Measurements from ENCODE around the gene CD151. TPM values are rescaled to one million over a fixed set of nuclear protein-coding genes. Genes with fewer than 3 reads are reported as not detected.

The CD151 gene
- total RNA-seq, 6 donors from 2014 or later, result 179 to 545 (median 421) TPM

DNA sequence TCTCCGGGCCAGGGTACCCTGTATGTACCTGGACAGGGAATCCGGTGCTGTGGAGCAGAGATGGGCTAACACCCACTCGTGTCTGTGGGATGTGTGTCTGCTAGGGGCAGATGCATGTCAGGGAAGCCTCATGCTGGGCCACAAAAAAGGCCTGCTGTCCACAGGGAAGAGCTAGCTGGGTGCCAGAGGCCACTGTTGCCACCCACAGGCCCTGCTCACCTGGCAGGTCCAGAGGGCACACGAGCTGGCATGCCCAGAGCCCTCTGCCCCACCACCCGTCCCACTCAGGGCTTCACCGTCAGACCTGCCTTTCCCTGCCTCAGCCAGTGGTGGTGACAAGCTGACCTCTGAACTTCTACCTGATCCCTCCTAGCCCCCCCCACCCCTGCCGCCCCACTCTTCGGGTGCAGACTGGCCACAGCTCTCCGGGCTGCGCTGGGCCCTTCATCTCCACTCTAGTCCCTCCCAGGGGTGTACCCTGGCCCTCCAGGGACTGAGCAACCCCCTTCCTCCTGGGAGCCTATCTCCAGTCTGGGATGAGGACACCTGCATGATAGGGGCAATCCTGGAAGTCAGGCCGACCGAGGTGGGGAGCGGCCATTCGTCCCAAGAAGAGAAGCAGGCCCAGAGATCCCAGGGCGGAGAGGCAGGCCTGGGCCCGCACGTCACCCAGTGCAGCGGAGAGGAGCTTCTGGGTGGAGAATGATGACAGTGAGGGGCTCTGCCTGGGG, 36.0 kb upstream of the CD151 start:
- TF ChIP-seq POLR2AphosphoS5 (IDR thresholded peaks at IDR 0.05), result no peak
- TF ChIP-seq, protein P1, sequence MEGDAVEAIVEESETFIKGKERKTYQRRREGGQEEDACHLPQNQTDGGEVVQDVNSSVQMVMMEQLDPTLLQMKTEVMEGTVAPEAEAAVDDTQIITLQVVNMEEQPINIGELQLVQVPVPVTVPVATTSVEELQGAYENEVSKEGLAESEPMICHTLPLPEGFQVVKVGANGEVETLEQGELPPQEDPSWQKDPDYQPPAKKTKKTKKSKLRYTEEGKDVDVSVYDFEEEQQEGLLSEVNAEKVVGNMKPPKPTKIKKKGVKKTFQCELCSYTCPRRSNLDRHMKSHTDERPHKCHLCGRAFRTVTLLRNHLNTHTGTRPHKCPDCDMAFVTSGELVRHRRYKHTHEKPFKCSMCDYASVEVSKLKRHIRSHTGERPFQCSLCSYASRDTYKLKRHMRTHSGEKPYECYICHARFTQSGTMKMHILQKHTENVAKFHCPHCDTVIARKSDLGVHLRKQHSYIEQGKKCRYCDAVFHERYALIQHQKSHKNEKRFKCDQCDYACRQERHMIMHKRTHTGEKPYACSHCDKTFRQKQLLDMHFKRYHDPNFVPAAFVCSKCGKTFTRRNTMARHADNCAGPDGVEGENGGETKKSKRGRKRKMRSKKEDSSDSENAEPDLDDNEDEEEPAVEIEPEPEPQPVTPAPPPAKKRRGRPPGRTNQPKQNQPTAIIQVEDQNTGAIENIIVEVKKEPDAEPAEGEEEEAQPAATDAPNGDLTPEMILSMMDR (IDR thresholded peaks at IDR 0.05), result no peak
- TF ChIP-seq EP300 (IDR thresholded peaks at IDR 0.05), result no peak
- TF ChIP-seq POLR2A (IDR thresholded peaks at IDR 0.05), result no peak
- ATAC-seq (ENCODE audit: low FRiP score in 2 of 2) (no peak), DNase-seq (peak in 1 of 2 donors; percentile 59)
- peak overlapping the region; percentile 80 to 91 (median 88) for H3K27ac ChIP-seq
- peak overlapping the region; percentile 78 to 84 (median 80) for H3K4me3 ChIP-seq
- H3K9me3 ChIP-seq, result no peaks in the 10 kb centered on the region
- H3K27me3 ChIP-seq, result no peaks in the 10 kb centered on the region
- H3K4me1 ChIP-seq, result peaks cover 26 to 46% (median 29%) of the 10 kb centered on the region in 4 donors
- peaks cover 0 to 35% (median 20%) of the 10 kb centered on the region in 4 donors for H3K36me3 ChIP-seq
- WGBS, 2 donors, result 24 to 27% methylated on average over 5 to 9 of the region's 18 CpGs

DNA sequence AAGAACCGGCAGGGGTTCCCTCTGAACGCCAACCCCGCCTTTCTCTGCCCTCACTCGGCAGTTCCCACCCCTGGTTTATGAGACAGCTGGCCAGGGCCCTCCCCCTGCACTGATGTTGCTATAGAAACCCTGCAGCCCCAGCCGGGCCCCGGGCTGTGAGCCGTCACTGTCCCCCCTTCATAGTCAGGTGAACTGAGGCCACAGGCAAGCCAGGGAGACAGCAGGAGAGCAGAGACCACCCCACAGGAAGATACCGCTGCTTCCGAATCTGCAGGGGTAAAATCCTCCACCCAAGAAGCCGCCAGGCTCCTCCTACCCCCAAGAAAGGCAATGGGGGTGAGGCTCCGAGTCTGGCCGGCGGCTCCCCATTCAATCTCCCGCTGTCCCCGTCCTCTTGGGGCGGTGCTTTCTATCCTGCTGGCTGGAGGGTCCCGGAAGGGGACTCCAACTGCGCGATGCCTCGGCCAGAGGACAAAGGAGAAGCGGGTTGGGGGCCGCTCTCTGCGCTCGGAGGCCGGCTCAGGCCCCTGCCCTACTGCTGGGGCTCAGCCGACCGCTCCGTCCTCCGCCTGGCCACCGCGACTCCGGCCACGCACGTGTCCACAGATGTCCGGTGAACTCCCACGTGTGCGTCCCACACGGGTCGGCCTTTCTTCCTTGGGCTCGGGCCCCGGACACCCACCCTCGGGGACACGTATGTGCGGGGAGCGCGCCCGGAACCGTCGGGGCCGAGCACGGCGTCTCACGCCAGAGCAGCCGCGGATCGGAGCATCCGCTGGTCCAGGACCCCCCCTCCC, 35.3 kb upstream of the CD151 start:
- WGBS, 2 donors, result 0 to 1% methylated on average over 17 to 31 of the region's 57 CpGs
- H3K9me3 ChIP-seq, result no peaks in the 10 kb centered on the region
- TF ChIP-seq, protein P1 (IDR thresholded peaks at IDR 0.05), result no peak
- peak in 1 of 2 donors; percentile 18 for TF ChIP-seq POLR2AphosphoS5 (IDR thresholded peaks at IDR 0.05)
- peak overlapping the region; percentile 78 to 84 (median 80) for H3K4me3 ChIP-seq
- ATAC-seq (ENCODE audit: low FRiP score in 2 of 2), result peak; percentile 41 to 72
- H3K4me1 ChIP-seq, result peaks cover 26 to 46% (median 29%) of the 10 kb centered on the region in 4 donors
- peak overlapping the region; percentile 80 to 91 (median 88) for H3K27ac ChIP-seq
- no peaks in the 10 kb centered on the region for H3K27me3 ChIP-seq
- H3K36me3 ChIP-seq, result peaks cover 0 to 35% (median 19%) of the 10 kb centered on the region in 4 donors
- DNase-seq, result peak; percentile 79 to 95

DNA sequence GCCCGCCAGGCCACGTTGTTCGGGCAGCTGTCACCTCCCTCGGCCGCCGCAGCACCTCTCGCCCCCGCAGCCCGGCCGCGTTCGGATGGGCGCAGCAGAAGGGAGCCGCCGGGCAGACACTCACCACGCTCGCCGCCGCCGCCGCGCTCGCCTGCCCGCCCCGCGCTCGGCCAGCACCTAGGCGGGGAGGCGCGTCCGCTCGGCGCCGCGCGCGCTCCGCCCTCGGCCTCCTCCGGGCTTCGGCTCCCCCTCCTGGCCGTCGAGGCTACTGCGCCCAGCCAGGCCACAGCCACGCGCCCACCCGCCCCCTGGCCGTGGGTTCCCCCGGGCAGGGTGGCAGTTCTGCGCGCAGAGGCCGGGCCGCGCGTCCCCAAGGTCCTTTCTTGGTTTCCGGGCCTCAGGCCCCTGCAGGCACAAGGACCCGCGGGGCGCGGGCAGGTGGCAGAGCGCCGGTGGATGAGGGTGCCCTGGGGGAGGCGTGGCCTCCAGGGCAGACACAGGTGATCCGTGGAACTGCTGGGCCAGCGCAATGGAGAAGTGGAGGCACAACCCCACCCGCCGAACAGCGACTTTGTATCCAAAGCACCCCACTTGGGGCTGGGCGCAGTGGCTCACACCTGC, 34.5 kb upstream of the CD151 start, which contains the start of gene SLC25A22:
Gene SLC25A22, minus strand, starts transcription at position 189 of the 621 bp plus-strand sequence. CDS start 3,275 bp downstream, outside the sequence.
- DNase-seq, result peak; percentile 83 to 98
- peak within 1 kb of the TSS; percentile 80 to 91 (median 88) for H3K27ac ChIP-seq
- WGBS, 2 donors, result 0 to 4% methylated on average over 1 to 33 of the region's 69 CpGs
- H3K27me3 ChIP-seq, result no peaks in the 10 kb centered on the region
- peaks cover 0 to 34% (median 14%) of the 10 kb centered on the region in 4 donors for H3K36me3 ChIP-seq
- peak; percentile 72 to 88 for ATAC-seq (ENCODE audit: low FRiP score in 2 of 2)
- peak within 1 kb of the TSS; percentile 78 to 84 (median 80) for H3K4me3 ChIP-seq
- no peaks in the 10 kb centered on the region for H3K9me3 ChIP-seq
- TF ChIP-seq POLR2A (IDR thresholded peaks at IDR 0.05), result no peak
- TF ChIP-seq, protein P1 (IDR thresholded peaks at IDR 0.05), result peak; percentile 98 to 99 (median 98)
- H3K4me1 ChIP-seq, result peaks cover 26 to 46% (median 29%) of the 10 kb centered on the region in 4 donors

DNA sequence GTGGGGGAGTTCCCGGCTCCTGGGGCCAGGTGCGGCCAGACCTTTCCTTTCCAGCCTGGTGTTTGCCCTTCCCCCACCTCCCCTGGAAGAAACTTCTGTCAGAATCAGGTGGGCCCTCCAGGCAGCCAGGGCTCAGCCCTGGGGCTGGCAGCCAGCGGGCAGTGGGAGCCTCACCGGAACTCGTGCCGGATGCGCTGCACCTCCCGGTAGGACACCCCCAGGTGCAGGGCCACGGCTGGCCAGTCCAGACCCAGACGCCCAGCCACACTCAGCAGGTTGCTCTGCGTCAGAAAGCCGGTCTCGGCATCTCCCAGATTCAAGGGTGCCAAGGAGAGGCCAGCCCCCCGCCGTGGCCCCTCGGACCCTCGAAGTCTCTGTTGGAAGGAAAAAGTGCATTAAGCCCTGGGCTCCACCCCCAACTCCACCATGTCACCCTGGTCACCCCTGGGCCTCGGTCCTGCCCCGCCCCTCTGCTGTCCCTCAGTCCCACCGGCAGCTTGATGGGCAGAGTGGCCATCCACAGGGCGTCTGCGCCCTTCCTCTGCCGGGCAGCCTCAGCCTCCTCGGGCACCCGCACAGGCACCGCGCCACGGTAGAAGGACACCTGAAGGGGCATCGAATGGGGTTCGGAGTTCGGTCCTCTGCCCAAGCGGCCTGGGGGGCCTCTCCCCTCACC, 33.0 kb upstream of the CD151 start:
- Histone ChIP-seq H3K27me3 (no peaks in the 10 kb centered on the region), H3K9me3 (no peaks in the 10 kb centered on the region), H3K36me3 (peaks cover 0 to 34% (median 8%) of the 10 kb centered on the region in 4 donors), H3K4me3 (no peak overlapping the region), H3K27ac (no peak overlapping the region), H3K4me1 (peaks cover 32 to 52% (median 38%) of the 10 kb centered on the region in 4 donors)
- ATAC-seq (ENCODE audit: low FRiP score in 2 of 2) (no peak), DNase-seq (peak in 1 of 2 donors; percentile 82)
- WGBS, 2 donors, result 95 to 100% methylated on average over 7 to 28 of the region's 32 CpGs
- TF ChIP-seq EP300 (IDR thresholded peaks at IDR 0.05), result no peak
- TF ChIP-seq, protein P1 (IDR thresholded peaks at IDR 0.05), result no peak
- no peak for TF ChIP-seq POLR2A (IDR thresholded peaks at IDR 0.05)
- TF ChIP-seq POLR2AphosphoS5 (IDR thresholded peaks at IDR 0.05), result no peak
